ENCODE data around the gene MMP24OS. TPM values are rescaled to one million over a fixed set of nuclear protein-coding genes. Genes with fewer than 3 reads are reported as not detected.

MMP24OS gene
- total and polyA plus RNA-seq, 8 donors = 31.9 to 109 (median 42.1) TPM

- intact Hi-C loops (cut with DNase I) = loop anchor here in 1 of 2 donors (5.0 kb wide), 1 partner anchor 145 kb away; no protein-coding TSS in a partner anchor
- no peaks in the 10 kb centered on the region for H3K27me3 ChIP-seq
These were observed 24.8 kb upstream of the MMP24OS start for GRCh38 chr20:35302421-35303335.

GRCh38 chr20:35301426-35301825 lies 23.5 kb upstream of the MMP24OS start:
- no peaks in the 10 kb centered on the region for H3K9me3 ChIP-seq
- no peak for TF ChIP-seq CTCF (IDR thresholded peaks at IDR 0.05)
- peaks cover 0 to 14% of the 10 kb centered on the region in 2 donors for H3K4me1 ChIP-seq
- no peak overlapping the region for H3K27ac ChIP-seq
- H3K27me3 ChIP-seq = peaks cover 0 to 2% of the 10 kb centered on the region in 2 donors
- DNase-seq (no peak), ATAC-seq (no peak)
- intact Hi-C loops (cut with DNase I) = loop anchor here in 1 of 2 donors (5.0 kb wide), 1 partner anchor 146 kb away; no protein-coding TSS in a partner anchor
- no peak overlapping the region for H3K4me3 ChIP-seq
- H3K36me3 ChIP-seq = no peaks in the 10 kb centered on the region

More at GRCh38 chr20:35302421-35303335, 24.8 kb upstream of the MMP24OS start:
- Histone ChIP-seq H3K27ac (no peak overlapping the region), H3K9me3 (no peaks in the 10 kb centered on the region), H3K4me3 (no peak overlapping the region), H3K4me1 (peaks cover 0 to 21% of the 10 kb centered on the region in 2 donors), H3K36me3 (no peaks in the 10 kb centered on the region)
- TF ChIP-seq CTCF (IDR thresholded peaks at IDR 0.05) = no peak
- ATAC-seq = no peak
- DNase-seq = no peak

- Histone ChIP-seq H3K9me3 (no peaks in the 10 kb centered on the region), H3K27me3 (peaks cover 0 to 10% of the 10 kb centered on the region in 2 donors), H3K4me1 (peaks cover 0 to 8% of the 10 kb centered on the region in 2 donors), H3K4me3 (no peak overlapping the region), H3K36me3 (no peaks in the 10 kb centered on the region), H3K27ac (no peak overlapping the region)
- DNase-seq = no peak
- intact Hi-C loops (cut with DNase I) = loop anchor here in 1 of 2 donors (5.0 kb wide), 1 partner anchor 147 kb away; no protein-coding TSS in a partner anchor
- TF ChIP-seq CTCF (IDR thresholded peaks at IDR 0.05) = no peak
- ATAC-seq = no peak
These were observed 22.7 kb upstream of the MMP24OS start for GRCh38 chr20:35300469-35301262.

GRCh38 chr20:35299780-35300179 lies 21.9 kb upstream of the MMP24OS start:
- H3K36me3 ChIP-seq = no peaks in the 10 kb centered on the region

More at GRCh38 chr20:35299780-35300179, 21.9 kb upstream of the MMP24OS start:
- Histone ChIP-seq H3K4me1 (peaks cover 0 to 8% of the 10 kb centered on the region in 2 donors), H3K9me3 (no peaks in the 10 kb centered on the region), H3K4me3 (no peak overlapping the region), H3K27me3 (peaks cover 0 to 18% of the 10 kb centered on the region in 2 donors), H3K27ac (no peak overlapping the region)
- DNase-seq (no peak), ATAC-seq (no peak)
- no peak for TF ChIP-seq CTCF (IDR thresholded peaks at IDR 0.05)
- intact Hi-C loops (cut with DNase I) = loop anchor here in 1 of 2 donors (5.0 kb wide), 1 partner anchor 148 kb away; no protein-coding TSS in a partner anchor
